ENCODE measurements around the gene INPP4B.

Gene INPP4B

DNA sequence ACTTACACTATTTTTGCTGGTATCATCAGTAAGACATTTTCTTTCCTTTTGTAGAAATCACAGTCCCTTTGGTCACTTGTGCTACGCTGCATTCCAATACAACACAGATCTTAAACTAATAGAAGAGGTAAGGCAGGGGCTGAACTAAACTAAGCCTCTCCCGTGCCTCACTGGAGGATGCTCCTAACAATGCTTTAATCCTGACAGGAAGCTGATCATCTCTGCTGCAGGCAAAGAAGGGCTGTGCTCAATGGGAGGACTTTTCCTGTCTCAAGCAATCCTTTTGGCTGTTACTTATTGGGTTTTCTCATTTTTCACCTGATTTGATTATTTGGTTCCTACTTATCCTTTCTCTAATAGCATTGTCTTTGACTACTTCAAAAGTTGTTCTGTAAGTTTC lies 583.1 kb downstream of the INPP4B start:
- H3K36me3 ChIP-seq (ENCODE audit: insufficient read depth, low read length): no peaks in the 10 kb centered on the region
- H3K9ac ChIP-seq (ENCODE audit: low read length): no peak overlapping the region
- no peaks in the 10 kb centered on the region for H3K9me2 ChIP-seq (ENCODE audit: low read depth, low read length)
- no peak overlapping the region for H2AFZ ChIP-seq (ENCODE audit: low read length)
- H3K79me2 ChIP-seq (ENCODE audit: insufficient read depth, low read length): no peaks in the 10 kb centered on the region
- H3F3A ChIP-seq (ENCODE audit: insufficient read depth, low read length): no peaks in the 10 kb centered on the region
- H3K4me1 ChIP-seq (ENCODE audit: insufficient read depth, low read length, severe bottlenecking): no peaks in the 10 kb centered on the region
- no peaks in the 10 kb centered on the region for H3K9me3 ChIP-seq (ENCODE audit: low read length)
- H3K27ac ChIP-seq (ENCODE audit: low read depth, low read length, poor library complexity, severe bottlenecking): no peak overlapping the region
- no peaks in the 10 kb centered on the region for H4K20me1 ChIP-seq (ENCODE audit: insufficient read depth, low read length)
- TF ChIP-seq EZH2 (IDR thresholded peaks at IDR 0.05; ENCODE audit: borderline replicate concordance, low read length): no peak
- TF ChIP-seq, protein P1, sequence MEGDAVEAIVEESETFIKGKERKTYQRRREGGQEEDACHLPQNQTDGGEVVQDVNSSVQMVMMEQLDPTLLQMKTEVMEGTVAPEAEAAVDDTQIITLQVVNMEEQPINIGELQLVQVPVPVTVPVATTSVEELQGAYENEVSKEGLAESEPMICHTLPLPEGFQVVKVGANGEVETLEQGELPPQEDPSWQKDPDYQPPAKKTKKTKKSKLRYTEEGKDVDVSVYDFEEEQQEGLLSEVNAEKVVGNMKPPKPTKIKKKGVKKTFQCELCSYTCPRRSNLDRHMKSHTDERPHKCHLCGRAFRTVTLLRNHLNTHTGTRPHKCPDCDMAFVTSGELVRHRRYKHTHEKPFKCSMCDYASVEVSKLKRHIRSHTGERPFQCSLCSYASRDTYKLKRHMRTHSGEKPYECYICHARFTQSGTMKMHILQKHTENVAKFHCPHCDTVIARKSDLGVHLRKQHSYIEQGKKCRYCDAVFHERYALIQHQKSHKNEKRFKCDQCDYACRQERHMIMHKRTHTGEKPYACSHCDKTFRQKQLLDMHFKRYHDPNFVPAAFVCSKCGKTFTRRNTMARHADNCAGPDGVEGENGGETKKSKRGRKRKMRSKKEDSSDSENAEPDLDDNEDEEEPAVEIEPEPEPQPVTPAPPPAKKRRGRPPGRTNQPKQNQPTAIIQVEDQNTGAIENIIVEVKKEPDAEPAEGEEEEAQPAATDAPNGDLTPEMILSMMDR (IDR thresholded peaks at IDR 0.05; ENCODE audit: low read length): no peak
- H3K4me2 ChIP-seq (ENCODE audit: low read length): no peak overlapping the region
- H3K27me3 ChIP-seq (ENCODE audit: insufficient read depth, low read length): no peaks in the 10 kb centered on the region
- H3K4me3 ChIP-seq (ENCODE audit: low read depth, low read length, poor library complexity, severe bottlenecking): no peak overlapping the region

DNA sequence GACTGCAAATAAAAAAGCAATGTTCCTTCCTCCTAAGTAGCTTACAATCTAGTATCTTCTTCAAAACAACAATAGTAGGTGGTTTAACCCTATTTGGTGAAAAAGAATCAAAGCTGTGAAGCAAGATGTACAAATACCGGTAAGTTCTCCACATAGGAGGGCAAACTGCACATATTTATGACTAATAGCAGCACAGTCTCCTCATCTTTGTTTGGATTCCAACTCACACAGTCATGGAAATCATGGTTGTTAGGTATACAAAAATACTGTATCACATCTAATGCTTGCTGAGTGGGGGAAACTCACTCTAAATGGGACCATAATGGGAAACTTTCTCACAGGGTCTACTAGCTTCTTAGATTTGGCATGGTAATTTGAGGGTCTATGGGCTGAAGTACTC lies 597.2 kb downstream of the INPP4B start:
- Histone ChIP-seq H3K9ac (ENCODE audit: low read length) (no peak overlapping the region), H3K4me2 (ENCODE audit: low read length) (no peak overlapping the region), H3K4me3 (ENCODE audit: low read depth, low read length, poor library complexity, severe bottlenecking) (no peak overlapping the region), H3K9me2 (ENCODE audit: low read depth, low read length) (no peaks in the 10 kb centered on the region), H3F3A (ENCODE audit: insufficient read depth, low read length) (no peaks in the 10 kb centered on the region), H4K20me1 (ENCODE audit: insufficient read depth, low read length) (no peaks in the 10 kb centered on the region), H3K79me2 (ENCODE audit: insufficient read depth, low read length) (no peaks in the 10 kb centered on the region), H3K36me3 (ENCODE audit: insufficient read depth, low read length) (no peaks in the 10 kb centered on the region), H3K27me3 (ENCODE audit: insufficient read depth, low read length) (no peaks in the 10 kb centered on the region), H3K9me3 (ENCODE audit: low read length) (no peaks in the 10 kb centered on the region), H3K4me1 (ENCODE audit: insufficient read depth, low read length, severe bottlenecking) (no peaks in the 10 kb centered on the region), H2AFZ (ENCODE audit: low read length) (no peak overlapping the region), H3K27ac (ENCODE audit: low read depth, low read length, poor library complexity, severe bottlenecking) (no peak overlapping the region)
- TF ChIP-seq, protein P1 (IDR thresholded peaks at IDR 0.05; ENCODE audit: low read length): no peak
- TF ChIP-seq EZH2 (IDR thresholded peaks at IDR 0.05; ENCODE audit: borderline replicate concordance, low read length): no peak

DNA sequence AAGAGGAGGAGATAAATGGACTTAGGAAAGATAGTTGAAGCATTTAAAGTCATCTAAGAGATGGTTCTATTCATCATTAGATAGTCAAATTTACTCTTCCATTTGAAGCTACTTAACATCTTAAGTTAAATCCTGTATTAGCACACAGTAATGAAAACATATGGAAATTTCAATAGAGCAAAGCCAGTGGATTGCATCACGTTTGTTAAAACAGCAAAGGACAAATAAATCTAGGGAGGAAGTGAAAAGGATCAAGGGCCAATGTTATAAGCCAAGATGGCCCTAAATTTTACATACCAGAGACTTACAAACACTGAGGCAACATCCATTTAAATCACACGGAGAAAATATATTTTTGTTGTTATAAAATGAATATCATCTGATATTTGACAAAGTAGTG lies 602.8 kb downstream of the INPP4B start:
- H3K27me3 ChIP-seq (ENCODE audit: insufficient read depth, low read length): no peaks in the 10 kb centered on the region
- no peak overlapping the region for H2AFZ ChIP-seq (ENCODE audit: low read length)
- no peak for TF ChIP-seq EZH2 (IDR thresholded peaks at IDR 0.05; ENCODE audit: borderline replicate concordance, low read length)
- TF ChIP-seq, protein P1 (IDR thresholded peaks at IDR 0.05; ENCODE audit: low read length): no peak

More for the DNA sequence above, 602.8 kb downstream of the INPP4B start:
- no peaks in the 10 kb centered on the region for H4K20me1 ChIP-seq (ENCODE audit: insufficient read depth, low read length)
- no peaks in the 10 kb centered on the region for H3K79me2 ChIP-seq (ENCODE audit: insufficient read depth, low read length)
- no peak overlapping the region for H3K27ac ChIP-seq (ENCODE audit: low read depth, low read length, poor library complexity, severe bottlenecking)
- H3K4me3 ChIP-seq (ENCODE audit: low read depth, low read length, poor library complexity, severe bottlenecking): no peak overlapping the region
- no peaks in the 10 kb centered on the region for H3K36me3 ChIP-seq (ENCODE audit: insufficient read depth, low read length)
- H3K9me3 ChIP-seq (ENCODE audit: low read length): no peaks in the 10 kb centered on the region
- H3K4me1 ChIP-seq (ENCODE audit: insufficient read depth, low read length, severe bottlenecking): no peaks in the 10 kb centered on the region
- no peaks in the 10 kb centered on the region for H3K9me2 ChIP-seq (ENCODE audit: low read depth, low read length)
- H3F3A ChIP-seq (ENCODE audit: insufficient read depth, low read length): no peaks in the 10 kb centered on the region
- no peak overlapping the region for H3K4me2 ChIP-seq (ENCODE audit: low read length)
- H3K9ac ChIP-seq (ENCODE audit: low read length): no peak overlapping the region
